ENCODE results near the gene CCDC91.

DNA sequence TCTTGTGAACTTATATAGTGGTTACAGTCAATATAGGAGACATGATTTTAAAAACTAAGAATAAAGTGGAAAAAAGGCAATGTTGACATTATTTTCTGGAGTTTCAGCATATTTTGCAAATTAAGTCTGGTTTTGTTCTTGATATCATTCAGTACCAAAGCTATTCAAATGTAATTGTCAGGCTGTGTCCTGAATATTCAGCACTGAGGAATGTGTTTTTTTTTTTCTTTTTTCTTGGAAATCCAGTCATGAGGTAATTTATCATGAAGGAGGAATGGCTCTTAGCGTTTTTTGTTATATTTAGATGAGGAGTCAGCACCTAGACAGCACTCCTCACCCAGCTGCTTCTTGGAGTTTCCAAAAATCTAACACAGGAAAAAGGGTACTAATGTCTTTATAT is 225.5 kb downstream of the CCDC91 start:
- TF ChIP-seq, protein P1, sequence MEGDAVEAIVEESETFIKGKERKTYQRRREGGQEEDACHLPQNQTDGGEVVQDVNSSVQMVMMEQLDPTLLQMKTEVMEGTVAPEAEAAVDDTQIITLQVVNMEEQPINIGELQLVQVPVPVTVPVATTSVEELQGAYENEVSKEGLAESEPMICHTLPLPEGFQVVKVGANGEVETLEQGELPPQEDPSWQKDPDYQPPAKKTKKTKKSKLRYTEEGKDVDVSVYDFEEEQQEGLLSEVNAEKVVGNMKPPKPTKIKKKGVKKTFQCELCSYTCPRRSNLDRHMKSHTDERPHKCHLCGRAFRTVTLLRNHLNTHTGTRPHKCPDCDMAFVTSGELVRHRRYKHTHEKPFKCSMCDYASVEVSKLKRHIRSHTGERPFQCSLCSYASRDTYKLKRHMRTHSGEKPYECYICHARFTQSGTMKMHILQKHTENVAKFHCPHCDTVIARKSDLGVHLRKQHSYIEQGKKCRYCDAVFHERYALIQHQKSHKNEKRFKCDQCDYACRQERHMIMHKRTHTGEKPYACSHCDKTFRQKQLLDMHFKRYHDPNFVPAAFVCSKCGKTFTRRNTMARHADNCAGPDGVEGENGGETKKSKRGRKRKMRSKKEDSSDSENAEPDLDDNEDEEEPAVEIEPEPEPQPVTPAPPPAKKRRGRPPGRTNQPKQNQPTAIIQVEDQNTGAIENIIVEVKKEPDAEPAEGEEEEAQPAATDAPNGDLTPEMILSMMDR (IDR thresholded peaks at IDR 0.05; ENCODE audit: low read depth, low read length), result no peak
- no peak for TF ChIP-seq EZH2phosphoT487 (IDR thresholded peaks at IDR 0.05; ENCODE audit: low read depth)
